SK-N-SH (cell line): ENCODE results near the gene HES2. TPM values are rescaled to one million over a fixed set of nuclear protein-coding genes. Genes with fewer than 3 reads are reported as not detected.

ENCODE experiments used
- CTCF ChIA-PET: fragments of 300-600, 350-600 bp; formaldehyde crosslinking; extraction: SDS; loops from one replicate; lab custom pipeline; 2021; lab: Yijun Ruan, JAX
- POLR2A ChIA-PET: fragments of 350-600 bp; sonication (Branson Sonifier 250); formaldehyde crosslinking; extraction: SDS; loops from one replicate; lab custom pipeline; 2020; ENCODE audit warnings: antibody characterized with exemption, inconsistent platforms; lab: Yijun Ruan, JAX
- DNase-seq: peaks from one replicate; pipeline ENCODE4 v3.0.0; 2012
- H2AFZ ChIP-seq: fragments of 200-600 bp; sonication (generic); 2 replicates; pipeline ENCODE4 v1.8.1; 2016; ENCODE audit warnings: antibody characterized with exemption, mild to moderate bottlenecking, low read depth
- H3F3A ChIP-seq: fragments of 200-600 bp; sonication (generic); replicated peaks from 2 replicates; pipeline ENCODE3; 2016; ENCODE audit warnings: antibody characterized with exemption, mild to moderate bottlenecking; ENCODE audit not compliant: insufficient read depth
- H3K27ac ChIP-seq, 2 experiments: fragments of 200-500 bp in 1 of 2; fragments of 200-600 bp in 1 of 2; sonication (Bioruptor generic) in 1 of 2; sonication (generic), shearing (Covaris generic) in 1 of 2; 2 replicates each; pipeline versions ENCODE4 v1.5.1 to v1.6.1; 2014 to 2016; ENCODE audit warnings: low read depth in 2 of 2, inconsistent platforms in 1 of 2, low read length in 1 of 2, mild to moderate bottlenecking in 1 of 2, mixed read lengths in 1 of 2
- H3K27me3 ChIP-seq: fragments of 200-600 bp; sonication (generic), shearing (Covaris generic); 2 replicates; pipeline ENCODE4 v1.6.1; 2016; ENCODE audit warnings: mixed run types; ENCODE audit not compliant: insufficient read depth
- H3K36me3 ChIP-seq, 2 experiments: fragments of 200-500 bp in 1 of 2; fragments of 200-600 bp in 1 of 2; sonication (Bioruptor generic) in 1 of 2; sonication (generic) in 1 of 2; replicated peaks in 1 of 2; 2 replicates each; pipeline versions ENCODE3 to v1.5.1; 2014 to 2016; ENCODE audit warnings: low read length in 1 of 2, mild to moderate bottlenecking in 1 of 2; ENCODE audit not compliant: insufficient read depth in 2 of 2, control insufficient read depth in 1 of 2
- H3K4me1 ChIP-seq, 2 experiments: fragments of 200-500 bp in 1 of 2; fragments of 200-600 bp in 1 of 2; sonication (Bioruptor generic) in 1 of 2; sonication (generic), shearing (Covaris generic) in 1 of 2; 2 replicates each; pipeline versions ENCODE4 v1.5.1 to v1.6.1; 2014 to 2016; ENCODE audit warnings: low read depth in 1 of 2, low read length in 1 of 2, mixed run types in 1 of 2; ENCODE audit not compliant: insufficient read depth in 2 of 2, control insufficient read depth in 1 of 2
- H3K4me2 ChIP-seq: fragments of 200-600 bp; sonication (generic), shearing (Covaris generic); 2 replicates; pipeline ENCODE4 v1.6.1; 2017; ENCODE audit warnings: mixed run types
- H3K4me3 ChIP-seq, 2 experiments: fragments of 200-500 bp in 1 of 2; fragments of 200-600 bp in 1 of 2; sonication (Bioruptor generic) in 1 of 2; sonication (generic), shearing (Covaris generic) in 1 of 2; 2 replicates each; pipeline versions ENCODE4 v1.5.1 to v1.8.1; 2014 to 2016; ENCODE audit warnings: low read depth in 2 of 2, inconsistent platforms in 1 of 2, low read length in 1 of 2, mild to moderate bottlenecking in 1 of 2, mixed read lengths in 1 of 2, moderate library complexity in 1 of 2
- H3K79me2 ChIP-seq: fragments of 200-600 bp; sonication (generic); 2 replicates; pipeline ENCODE4 v1.8.1; 2017; ENCODE audit warnings: mild to moderate bottlenecking; ENCODE audit not compliant: insufficient read depth
- H3K9ac ChIP-seq: fragments of 200-600 bp; sonication (generic); 2 replicates; pipeline ENCODE4 v1.6.1; 2017; ENCODE audit warnings: mixed run types
- H3K9me2 ChIP-seq: fragments of 200-600 bp; sonication (generic); 2 replicates; pipeline ENCODE4 v1.6.1; 2017; ENCODE audit warnings: mixed run types
- H3K9me3 ChIP-seq: fragments of 200-600 bp; sonication (generic); 2 replicates; pipeline ENCODE4 v1.6.1; 2017; ENCODE audit warnings: mixed run types, mild to moderate bottlenecking, moderate library complexity
- H4K20me1 ChIP-seq: fragments of 200-600 bp; sonication (generic); 2 replicates; pipeline ENCODE4 v1.6.1; 2017; ENCODE audit warnings: mild to moderate bottlenecking, mixed run types; ENCODE audit not compliant: insufficient read depth
- CHD2 ChIP-seq: fragments of 150-350 bp; IDR thresholded peaks from 2 replicates; pipeline ENCODE4 v1.6.1; 2018; ENCODE audit warnings: low read length; ENCODE audit not compliant: partially characterized antibody
- CTCF ChIP-seq: fragments of 200-600 bp; sonication (generic); IDR thresholded peaks from 2 replicates; pipeline ENCODE4 v1.6.1; 2017; ENCODE audit warnings: antibody characterized with exemption, mild to moderate bottlenecking, moderate library complexity
- EP300 ChIP-seq, 2 experiments: IDR thresholded peaks; 2 replicates each; pipeline versions ENCODE4 v1.4.0 to v1.6.1; 2012; ENCODE audit warnings: borderline replicate concordance in 1 of 2, low read depth in 1 of 2, low read length in 1 of 2
- EZH2phosphoT487 ChIP-seq: fragments of 200-600 bp; sonication (generic); IDR thresholded peaks from 2 replicates; pipeline ENCODE4 v1.6.1; 2017; ENCODE audit warnings: low read depth, mixed run types, mild to moderate bottlenecking, antibody characterized with exemption, moderate library complexity, borderline replicate concordance
- FOXJ3 ChIP-seq: sonication (generic); formaldehyde crosslinking; IDR thresholded peaks from 2 replicates; pipeline ENCODE4 v1.5.1; 2020; ENCODE audit warnings: mild to moderate bottlenecking, missing genetic modification reagents
- FOXM1 ChIP-seq: IDR thresholded peaks from 2 replicates; pipeline ENCODE4 v1.4.0; 2012; ENCODE audit warnings: low read depth, mild to moderate bottlenecking
- GABPA ChIP-seq: IDR thresholded peaks from 2 replicates; pipeline ENCODE4 v1.4.0; 2012; ENCODE audit warnings: low read depth, mild to moderate bottlenecking
- IRF3 ChIP-seq: fragments of 150-350 bp; IDR thresholded peaks from 2 replicates; pipeline ENCODE4 v1.6.1; 2016; ENCODE audit warnings: mild to moderate bottlenecking, low read depth, low read length
- JUND ChIP-seq: IDR thresholded peaks from 2 replicates; pipeline ENCODE4 v1.4.0; 2012
- MXI1 ChIP-seq: IDR thresholded peaks from 2 replicates; pipeline ENCODE4 v1.6.1; 2012; ENCODE audit warnings: mild to moderate bottlenecking, low read depth, low read length, improper control_type of control experiment
- NRF1 ChIP-seq: IDR thresholded peaks from 2 replicates; pipeline ENCODE4 v1.6.1; 2012; ENCODE audit warnings: low read depth, mild to moderate bottlenecking, low read length
- PBX3 ChIP-seq: IDR thresholded peaks from 2 replicates; pipeline ENCODE4; 2012
- POLR2AphosphoS5 ChIP-seq: IDR thresholded peaks from 2 replicates; pipeline ENCODE4 v1.6.1; 2012; ENCODE audit warnings: low read depth, low read length
- RAD21 ChIP-seq: IDR thresholded peaks from 2 replicates; pipeline ENCODE4 v1.6.1; 2012; ENCODE audit warnings: mild to moderate bottlenecking, low read length
- RCOR1 ChIP-seq: fragments of 150-350 bp; IDR thresholded peaks from 2 replicates; pipeline ENCODE4 v1.6.1; 2017; ENCODE audit warnings: antibody characterized with exemption, low read length
- RFX5 ChIP-seq: IDR thresholded peaks from 2 replicates; pipeline ENCODE4 v1.6.1; 2012; ENCODE audit warnings: mild to moderate bottlenecking, improper control_type of control experiment, low read length
- RXRA ChIP-seq: IDR thresholded peaks from 2 replicates; pipeline ENCODE4 v1.4.0; 2012; ENCODE audit warnings: low read depth, mild to moderate bottlenecking, borderline replicate concordance
- SMC3 ChIP-seq: IDR thresholded peaks from 2 replicates; pipeline ENCODE4 v1.6.1; 2012; ENCODE audit warnings: low read depth, low read length, improper control_type of control experiment
- TAF1 ChIP-seq: IDR thresholded peaks from 2 replicates; pipeline ENCODE4 v1.6.1; 2012; ENCODE audit warnings: low read depth, mild to moderate bottlenecking, low read length, moderate library complexity, borderline replicate concordance
- TCF12 ChIP-seq: IDR thresholded peaks from 2 replicates; pipeline ENCODE4 v1.4.0; 2012
- TEAD4 ChIP-seq: IDR thresholded peaks from 2 replicates; pipeline ENCODE4 v1.4.0; 2012; ENCODE audit warnings: mild to moderate bottlenecking, borderline replicate concordance; ENCODE audit not compliant: insufficient read depth
- USF1 ChIP-seq: IDR thresholded peaks from 2 replicates; pipeline ENCODE4 v1.4.0; 2012; ENCODE audit warnings: low read depth, borderline replicate concordance
- USF2 ChIP-seq: fragments of 150-350 bp; IDR thresholded peaks from 2 replicates; pipeline ENCODE4 v1.6.1; 2017; ENCODE audit warnings: antibody characterized with exemption, low read length, low read depth, borderline replicate concordance
- YY1 ChIP-seq: IDR thresholded peaks from 2 replicates; pipeline ENCODE4 v1.4.0; 2012; ENCODE audit warnings: low read depth, mild to moderate bottlenecking
- ZBTB33 ChIP-seq: IDR thresholded peaks from 2 replicates; pipeline ENCODE4 v1.4.0; 2012; ENCODE audit warnings: low read depth, borderline replicate concordance
- WGBS: methylation state at CpG from one replicate; pipeline ENCODE4 v1.1.6; 2017; ENCODE audit warnings: low lambda C conversion rate; 5-methylcytosine and 5-hydroxymethylcytosine counted together
- polyA plus RNA-seq, 3 experiments: library from polyadenylated mRNA; depleted of rRNA; stranded (reverse); fragments of >200 nt; gene quantifications; 2 replicates each; pipeline ENCODE4 v1.2.3, GENCODE V29; 2012

HES2 gene
- polyA plus RNA-seq, 1 of the 3 experiments (the other 2 are of a cell fraction), result 0.03 TPM

- Histone ChIP-seq H3K9ac (peak within 1 kb of the TSS; percentile 83), H3K9me3 (no peaks in the 10 kb centered on the region), H3K27ac (peak within 1 kb of the TSS; percentile 82 to 92), H3K27me3 (no peaks in the 10 kb centered on the region), H3K79me2 (peaks cover 42% of the 10 kb centered on the region), H3K4me1 (peaks cover 8 to 14% of the 10 kb centered on the region in 2 experiments; a peak in 1 of 4 replicates), H3K4me2 (peak within 1 kb of the TSS; percentile 89), H3K36me3 (no peaks in the 10 kb centered on the region), H4K20me1 (no peaks in the 10 kb centered on the region), H3K9me2 (no peaks in the 10 kb centered on the region), H3K4me3 (peak within 1 kb of the TSS; percentile 64 to 73), H3F3A (no peaks in the 10 kb centered on the region), H2AFZ (peak within 1 kb of the TSS; percentile 82)
- DNase-seq, result peak; percentile 99
- ChIA-PET CTCF (interaction anchor here (0.9 to 2.7 kb wide), 11 partner anchors 9 to 147 kb away, joined by 3 to 14 read pairs (median 5); no protein-coding TSS in a partner anchor), POLR2A (interaction anchor here (0.7 to 3.1 kb wide), 6 partner anchors 9 to 148 kb away, joined by 3 to 19 read pairs (median 3); no protein-coding TSS in a partner anchor)
- 5% methylated on average over 14 of the region's 87 CpGs for WGBS
- TF ChIP-seq RAD21, result no peak; the same call in 1 of the 2 replicates
- TF ChIP-seq IRF3, result no peak
- TF ChIP-seq CHD2, result peak; percentile 48
- TF ChIP-seq TAF1, result peak; percentile 46; the same call in 1 of the 2 replicates
- TF ChIP-seq ZBTB33, result no peak
- no peak for TF ChIP-seq EZH2phosphoT487
- TF ChIP-seq TCF12, result no peak
- TF ChIP-seq YY1, result no peak; the same call in 1 of the 2 replicates
- no peak for TF ChIP-seq PBX3
- no peak for TF ChIP-seq GABPA
- TF ChIP-seq RFX5, result no peak
- TF ChIP-seq TEAD4, result no peak
- no peak for TF ChIP-seq JUND
- TF ChIP-seq USF1, result peak; percentile 51; the same call in 1 of the 2 replicates
- TF ChIP-seq POLR2AphosphoS5, result peak; percentile 21; the same call in 1 of the 2 replicates
- peak; percentile 96 for TF ChIP-seq MXI1
- no peak for TF ChIP-seq FOXJ3 (CRISPR knock-in tag)
- 0 out of 2 replicates have a peak, but pooled peaks have one; percentile 15 for TF ChIP-seq CTCF
- TF ChIP-seq RCOR1, result no peak
- TF ChIP-seq RXRA, result no peak
- TF ChIP-seq NRF1, result peak; percentile 45
- TF ChIP-seq USF2, result no peak
- TF ChIP-seq EP300 (IDR thresholded peaks at IDR 0.05; ENCODE audit: borderline replicate concordance in 1 of 2, low read depth in 1 of 2, low read length in 1 of 2), result no peak
- no peak for TF ChIP-seq FOXM1
- no peak for TF ChIP-seq SMC3
These were observed 26.1 kb downstream of the HES2 start, which contains the start of gene ACOT7 for GRCh38 chr1:6393400-6394187. Gene ACOT7, minus strand, starts transcription at chr1:6393767. Its CDS starts 368 bp downstream, at chr1:6393399.
